Endothelial cell of umbilical vein (primary cell): Measurements from ENCODE around the gene SLC47A1. TPM values are rescaled to one million over a fixed set of nuclear protein-coding genes. Genes with fewer than 3 reads are reported as not detected.

Source experiments
- BruUV-seq: library from RNA; stranded (reverse); fragments of 400-500 nt; replicated peaks from 2 replicates; lab custom pipeline; 2021; lab: Mats Ljungman, UMichigan
- CTCF ChIA-PET: fragments of 300-600, 350-600 bp; sonication (Branson Sonifier 250); formaldehyde crosslinking; loops from one replicate; lab custom pipeline; 2021; ENCODE audit warnings: antibody characterized with exemption, inconsistent platforms; lab: Charles Lee
- POLR2A ChIA-PET: fragments of 300-600, 350-600 bp; sonication (Branson Sonifier 250); formaldehyde crosslinking; loops from one replicate; lab custom pipeline; 2021; ENCODE audit warnings: antibody characterized with exemption, inconsistent platforms; lab: Charles Lee
- DNase-seq: peaks from one replicate; pipeline ENCODE4 v3.0.0-alpha.2; 2011; ENCODE audit warnings: low read depth, low spot score
- FAIRE-seq: peaks from 2 replicates; lab custom pipeline; 2011; peaks lifted over from hg19 to GRCh38; lab: Jason Lieb, UNC
- H2AFZ ChIP-seq: 2 replicates; pipeline ENCODE4 v1.6.0; 2012; ENCODE audit warnings: low read depth, low read length, control low read depth, inconsistent platforms
- H3K27ac ChIP-seq: 2 replicates; pipeline ENCODE4 v1.5.1; 2011; ENCODE audit warnings: low read depth, mild to moderate bottlenecking, control low read depth, low read length, moderate library complexity; ENCODE audit not compliant: insufficient read depth
- H3K27me3 ChIP-seq, 2 experiments: 2 replicates each; pipeline versions ENCODE4 v1.6.0 to v1.6.1; 2011; ENCODE audit warnings: low read length in 2 of 2, mixed read lengths in 1 of 2; ENCODE audit not compliant: control insufficient read depth in 2 of 2, insufficient read depth in 2 of 2
- H3K36me3 ChIP-seq, 2 experiments: 2 replicates in 1 of 2; 3 replicates in 1 of 2; pipeline ENCODE4 v1.5.1; 2011; ENCODE audit warnings: low read length in 2 of 2, mild to moderate bottlenecking in 1 of 2, moderate library complexity in 1 of 2; ENCODE audit not compliant: control insufficient read depth in 2 of 2, insufficient read depth in 2 of 2; ENCODE audit errors: extremely low read depth in 1 of 2
- H3K4me1 ChIP-seq: 3 replicates; pipeline ENCODE4 v1.5.1; 2011; ENCODE audit warnings: mild to moderate bottlenecking, low read length; ENCODE audit not compliant: control insufficient read depth, insufficient read depth; ENCODE audit errors: extremely low read depth
- H3K4me2 ChIP-seq: 2 replicates; pipeline ENCODE4 v1.6.1; 2011; ENCODE audit warnings: low read length, control low read depth, mixed read lengths; ENCODE audit not compliant: insufficient read depth
- H3K4me3 ChIP-seq, 3 experiments: fragments of 200-600 bp in 1 of 3; sonication (generic), shearing (Covaris generic) in 1 of 3; replicated peaks in 1 of 3; 2 replicates each; pipeline ENCODE4 v1.5.1; 2011 to 2016; ENCODE audit warnings: control low read depth in 3 of 3, low read length in 3 of 3, mild to moderate bottlenecking in 2 of 3, inconsistent platforms in 1 of 3, low read depth in 1 of 3, moderate library complexity in 1 of 3; ENCODE audit not compliant: insufficient read depth in 1 of 3
- H3K79me2 ChIP-seq: 2 replicates; pipeline ENCODE4 v1.6.0; 2012; ENCODE audit warnings: low read length, inconsistent platforms; ENCODE audit not compliant: control insufficient read depth, insufficient read depth
- H3K9ac ChIP-seq: replicated peaks from 2 replicates; pipeline ENCODE3; 2011; ENCODE audit warnings: low read length, control low read depth; ENCODE audit not compliant: insufficient read depth; ENCODE audit errors: extremely low read depth
- H3K9me1 ChIP-seq: replicated peaks from 3 replicates; pipeline ENCODE4 v1.6.0; 2011; ENCODE audit warnings: mild to moderate bottlenecking, low read length; ENCODE audit not compliant: control insufficient read depth, insufficient read depth; ENCODE audit errors: extremely low read depth
- H3K9me3 ChIP-seq: replicated peaks from 2 replicates; pipeline ENCODE4 v1.5.1; 2012; ENCODE audit warnings: low read length, inconsistent platforms; ENCODE audit not compliant: control insufficient read depth, insufficient read depth
- H4K20me1 ChIP-seq: replicated peaks from 2 replicates; pipeline ENCODE3; 2011; ENCODE audit warnings: mild to moderate bottlenecking, low read length; ENCODE audit not compliant: control insufficient read depth, insufficient read depth; ENCODE audit errors: extremely low read depth
- EZH2 ChIP-seq: IDR thresholded peaks from 2 replicates; pipeline ENCODE4 v1.6.1; 2012; ENCODE audit warnings: borderline replicate concordance, low read depth, mild to moderate bottlenecking, moderate library complexity, low read length, inconsistent platforms; ENCODE audit not compliant: severe bottlenecking
- GATA2 ChIP-seq: IDR thresholded peaks from 2 replicates; pipeline ENCODE4 v1.7.0; 2011; ENCODE audit warnings: low read depth, mild to moderate bottlenecking, moderate library complexity, mixed read lengths, low read length; ENCODE audit not compliant: insufficient read length, insufficient read depth
- JUN ChIP-seq: IDR thresholded peaks from 2 replicates; pipeline ENCODE4 v1.6.1; 2011; ENCODE audit warnings: borderline replicate concordance, low read depth; ENCODE audit not compliant: insufficient read length, insufficient read depth
- MYC ChIP-seq: IDR thresholded peaks from one replicate; pipeline ENCODE4 v1.6.1; 2011; ENCODE audit warnings: mild to moderate bottlenecking, low read depth, low read length
- POLR2AphosphoS5 ChIP-seq: IDR thresholded peaks from 2 replicates; pipeline ENCODE4 v1.6.1; 2012; ENCODE audit warnings: low read depth, mild to moderate bottlenecking, control low read depth, low read length, moderate library complexity; ENCODE audit not compliant: insufficient read depth
- dilution Hi-C: fragments of 300-500 bp; cut with MboI; formaldehyde crosslinking; loops from one replicate; pipeline ENCODE4 v1.15.0; 2019; ENCODE audit warnings: low sequenced_read_pairs; ENCODE audit not compliant: extremely low pct_ligation_motif_present
- intact Hi-C: fragments of 100-400 bp; cut with micrococcal nuclease; formaldehyde crosslinking; loops from one replicate; pipeline ENCODE4 v1.10.0; 2022
- polyA plus RNA-seq, 4 experiments: library from polyadenylated mRNA; depleted of rRNA in 3 of 4; stranded (reverse) in 3 of 4; unstranded in 1 of 4; fragments of >200 nt; gene quantifications; 2 replicates each; pipeline versions ENCODE4 v1.2.1 to v1.2.3, GENCODE V29; 2011 to 2012; ENCODE audit warnings: missing spikeins in 1 of 4
- total RNA-seq: library from RNA; stranded (reverse); gene quantifications from 2 replicates; pipeline ENCODE4 v1.2.3, GENCODE V29; 2021
- TF ChIP-seq, protein P1 (sequence below): IDR thresholded peaks from 2 replicates; pipeline ENCODE4 v1.6.1; 2011; ENCODE audit not compliant: insufficient read depth, insufficient read length
- TF ChIP-seq, protein P2 (sequence below), 2 donors: IDR thresholded peaks; 1 replicate in 1 of 2; 2 replicates in 1 of 2; pipeline ENCODE4 v1.5.1; 2011; ENCODE audit warnings: low read length in 2 of 2, mild to moderate bottlenecking in 2 of 2, moderate library complexity in 2 of 2, control low read depth in 1 of 2, inconsistent platforms in 1 of 2, low read depth in 1 of 2; ENCODE audit not compliant: insufficient read depth in 1 of 2; ENCODE audit errors: extremely low read depth in 1 of 2

Gene SLC47A1
- total and polyA plus RNA-seq, 2 donors (not counting 3 experiments of a cell fraction or from before 2014, with no cell fraction given), result 3.3 to 6.9 TPM

DNA sequence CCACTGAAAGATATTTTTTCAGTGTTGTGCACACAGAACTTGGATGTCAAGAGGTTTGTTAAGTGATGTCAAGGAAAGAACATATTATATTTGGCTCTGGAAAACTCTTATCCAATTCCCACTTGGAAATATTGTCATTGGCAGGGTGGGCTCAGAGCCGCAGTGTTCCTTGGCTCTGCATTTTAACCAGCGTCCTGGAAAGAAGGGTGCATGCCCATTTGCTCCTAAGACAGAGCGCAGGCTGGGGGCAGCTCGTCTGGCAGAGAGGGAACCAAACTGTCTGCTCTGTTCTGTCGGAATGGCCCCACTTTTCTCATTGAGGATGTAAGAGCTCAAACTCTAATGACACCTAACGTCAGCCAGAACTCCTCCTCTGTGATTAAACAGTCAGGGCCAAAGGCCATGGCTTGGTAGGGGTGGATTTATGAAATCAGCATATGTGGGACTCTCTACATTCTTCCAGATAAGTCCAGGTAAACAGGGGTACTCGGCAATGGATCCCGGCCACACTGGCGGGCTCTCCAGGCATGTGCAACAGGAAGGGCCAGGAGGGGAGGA, 18.0 kb downstream of the SLC47A1 start:
- POLR2A ChIA-PET, result no interaction called here
- BruUV-seq, result no TSS peak
- H3K36me3 ChIP-seq, result no peaks in the 10 kb centered on the region
- intact Hi-C loops, result no loop called here
- H4K20me1 ChIP-seq, result no peaks in the 10 kb centered on the region
- no peak overlapping the region for H3K27ac ChIP-seq
- TF ChIP-seq, protein P1, sequence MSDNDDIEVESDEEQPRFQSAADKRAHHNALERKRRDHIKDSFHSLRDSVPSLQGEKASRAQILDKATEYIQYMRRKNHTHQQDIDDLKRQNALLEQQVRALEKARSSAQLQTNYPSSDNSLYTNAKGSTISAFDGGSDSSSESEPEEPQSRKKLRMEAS, result no peak
- TF ChIP-seq JUN (no peak), GATA2 (no peak), POLR2AphosphoS5 (no peak), MYC (no peak)
- H3K9me1 ChIP-seq, result no peaks in the 10 kb centered on the region
- no peaks in the 10 kb centered on the region for H3K27me3 ChIP-seq
- FAIRE-seq (no peak), DNase-seq (no peak)
- H3K4me2 ChIP-seq, result no peak overlapping the region
- CTCF ChIA-PET, result no interaction called here
- H3K79me2 ChIP-seq, result no peaks in the 10 kb centered on the region
- no peaks in the 10 kb centered on the region for H3K9me3 ChIP-seq
- dilution Hi-C loops, result no loop called here
- H3K9ac ChIP-seq, result no peak overlapping the region
- H2AFZ ChIP-seq, result no peak overlapping the region
- no peak overlapping the region for H3K4me3 ChIP-seq
- no peaks in the 10 kb centered on the region for H3K4me1 ChIP-seq

DNA sequence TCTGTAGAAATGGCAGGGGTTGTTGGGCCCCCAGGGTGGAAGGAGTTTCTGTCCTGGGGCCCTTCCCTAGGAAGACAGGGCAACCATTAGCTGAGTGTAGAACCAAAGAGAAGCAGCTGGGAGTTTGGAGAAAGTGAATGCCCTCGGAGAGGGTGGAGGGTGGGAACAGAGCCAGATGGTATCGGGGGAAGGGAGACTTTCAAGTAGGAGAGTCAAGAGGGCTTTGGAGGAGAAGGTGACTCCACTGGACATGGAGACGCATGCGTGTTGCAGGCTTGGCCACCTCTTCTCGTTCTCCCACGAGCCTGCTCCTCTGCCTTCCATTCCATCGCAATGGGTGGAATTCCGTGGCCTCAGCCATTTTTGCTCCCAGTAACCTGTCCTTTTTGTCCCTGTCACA, 19.4 kb downstream of the SLC47A1 start:
- Histone ChIP-seq H3K4me1 (no peaks in the 10 kb centered on the region), H4K20me1 (no peaks in the 10 kb centered on the region), H3K4me2 (no peak overlapping the region), H3K79me2 (no peaks in the 10 kb centered on the region), H3K36me3 (no peaks in the 10 kb centered on the region), H3K9me1 (no peaks in the 10 kb centered on the region), H3K27me3 (no peaks in the 10 kb centered on the region), H3K27ac (no peak overlapping the region), H3K9me3 (no peaks in the 10 kb centered on the region), H2AFZ (no peak overlapping the region), H3K9ac (no peak overlapping the region), H3K4me3 (no peak overlapping the region)
- BruUV-seq, result no TSS peak
- DNase-seq, result no peak
- FAIRE-seq, result no peak
- POLR2A ChIA-PET, result no interaction called here
- intact Hi-C loops, result no loop called here
- dilution Hi-C loops, result no loop called here
- TF ChIP-seq, protein P2, sequence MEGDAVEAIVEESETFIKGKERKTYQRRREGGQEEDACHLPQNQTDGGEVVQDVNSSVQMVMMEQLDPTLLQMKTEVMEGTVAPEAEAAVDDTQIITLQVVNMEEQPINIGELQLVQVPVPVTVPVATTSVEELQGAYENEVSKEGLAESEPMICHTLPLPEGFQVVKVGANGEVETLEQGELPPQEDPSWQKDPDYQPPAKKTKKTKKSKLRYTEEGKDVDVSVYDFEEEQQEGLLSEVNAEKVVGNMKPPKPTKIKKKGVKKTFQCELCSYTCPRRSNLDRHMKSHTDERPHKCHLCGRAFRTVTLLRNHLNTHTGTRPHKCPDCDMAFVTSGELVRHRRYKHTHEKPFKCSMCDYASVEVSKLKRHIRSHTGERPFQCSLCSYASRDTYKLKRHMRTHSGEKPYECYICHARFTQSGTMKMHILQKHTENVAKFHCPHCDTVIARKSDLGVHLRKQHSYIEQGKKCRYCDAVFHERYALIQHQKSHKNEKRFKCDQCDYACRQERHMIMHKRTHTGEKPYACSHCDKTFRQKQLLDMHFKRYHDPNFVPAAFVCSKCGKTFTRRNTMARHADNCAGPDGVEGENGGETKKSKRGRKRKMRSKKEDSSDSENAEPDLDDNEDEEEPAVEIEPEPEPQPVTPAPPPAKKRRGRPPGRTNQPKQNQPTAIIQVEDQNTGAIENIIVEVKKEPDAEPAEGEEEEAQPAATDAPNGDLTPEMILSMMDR (IDR thresholded peaks at IDR 0.05; ENCODE audit: extremely low read depth in 1 of 2, insufficient read depth in 1 of 2, low read depth in 1 of 2, low read length in 2 of 2), result no peak
- no peak for TF ChIP-seq EZH2
- TF ChIP-seq GATA2, result no peak
- CTCF ChIA-PET, result no interaction called here
